SK-MEL-5 (cell line): ENCODE results near the gene SCN4A. TPM values are rescaled to one million over a fixed set of nuclear protein-coding genes. Genes with fewer than 3 reads are reported as not detected.
A peak's percentile ranks its signal among the peaks of the same experiment; 100 is the strongest.
"Not testable (repeated sequence)": the region's sequence is repeated elsewhere in the genome, so short reads cannot be mapped to it uniquely, and the experiment has no call there.

Experiments used
- DNase-seq: peaks from one replicate; pipeline ENCODE4 v3.0.0-alpha.2; 2016; ENCODE audit warnings: low read depth, low spot score
- in situ Hi-C: cut with HindIII; loops from 2 replicates; pipeline ENCODE4 v1.10.0; 2016; ENCODE audit warnings: low sequenced_read_pairs, high pct_unique_total_duplicates, low pct_unique_long_range_greater_than_20kb
- total RNA-seq: library from RNA; depleted of rRNA; stranded (reverse); fragments of >200 nt; shearing (Covaris generic); gene quantifications from 2 replicates; pipeline ENCODE4 v1.2.3, GENCODE V29; 2014

Gene SCN4A
- total RNA-seq, 1 experiment from 2014 or later: not detected

GRCh38 chr17:63931981-63932561, 40.6 kb downstream of the SCN4A start, which contains the start of gene CD79B:
CD79B (minus strand) TSS chr17:63932331; CDS start chr17:63932261, 70 bp downstream.
- DNase-seq: no peak
- in situ Hi-C loops: no loop called here

DNA sequence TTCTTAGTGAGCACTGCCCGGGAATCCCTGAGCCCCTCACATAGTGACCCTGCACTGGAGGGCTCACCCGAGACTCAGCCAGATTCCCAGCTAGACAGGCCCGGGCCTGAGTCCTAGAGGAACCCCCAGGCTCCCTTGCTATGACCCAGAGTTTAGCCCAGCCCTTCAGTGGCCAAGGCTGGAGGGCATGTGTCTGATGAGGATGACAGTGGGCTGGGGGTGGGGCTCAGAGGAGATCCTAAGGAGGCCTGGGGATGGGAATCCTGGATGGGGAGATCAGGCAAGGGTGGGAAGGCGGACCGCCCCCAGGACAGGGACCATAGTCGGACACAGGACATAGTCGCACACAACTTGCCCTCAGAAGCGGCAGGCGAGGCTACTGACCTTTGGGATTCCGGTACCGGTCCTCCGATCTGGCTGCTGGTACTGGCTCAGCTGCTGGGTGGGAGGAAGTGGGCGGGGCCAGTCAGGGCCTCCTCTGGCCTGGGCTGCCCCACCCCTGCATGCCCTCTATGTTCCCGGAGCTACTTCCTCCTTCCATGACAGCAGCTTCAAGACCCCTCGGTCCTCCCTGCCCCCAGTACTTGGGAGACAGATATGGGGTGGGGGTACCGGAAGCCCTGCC, 41.7 kb downstream of the SCN4A start:
- no peak for DNase-seq
- in situ Hi-C loops: no loop called here

DNA sequence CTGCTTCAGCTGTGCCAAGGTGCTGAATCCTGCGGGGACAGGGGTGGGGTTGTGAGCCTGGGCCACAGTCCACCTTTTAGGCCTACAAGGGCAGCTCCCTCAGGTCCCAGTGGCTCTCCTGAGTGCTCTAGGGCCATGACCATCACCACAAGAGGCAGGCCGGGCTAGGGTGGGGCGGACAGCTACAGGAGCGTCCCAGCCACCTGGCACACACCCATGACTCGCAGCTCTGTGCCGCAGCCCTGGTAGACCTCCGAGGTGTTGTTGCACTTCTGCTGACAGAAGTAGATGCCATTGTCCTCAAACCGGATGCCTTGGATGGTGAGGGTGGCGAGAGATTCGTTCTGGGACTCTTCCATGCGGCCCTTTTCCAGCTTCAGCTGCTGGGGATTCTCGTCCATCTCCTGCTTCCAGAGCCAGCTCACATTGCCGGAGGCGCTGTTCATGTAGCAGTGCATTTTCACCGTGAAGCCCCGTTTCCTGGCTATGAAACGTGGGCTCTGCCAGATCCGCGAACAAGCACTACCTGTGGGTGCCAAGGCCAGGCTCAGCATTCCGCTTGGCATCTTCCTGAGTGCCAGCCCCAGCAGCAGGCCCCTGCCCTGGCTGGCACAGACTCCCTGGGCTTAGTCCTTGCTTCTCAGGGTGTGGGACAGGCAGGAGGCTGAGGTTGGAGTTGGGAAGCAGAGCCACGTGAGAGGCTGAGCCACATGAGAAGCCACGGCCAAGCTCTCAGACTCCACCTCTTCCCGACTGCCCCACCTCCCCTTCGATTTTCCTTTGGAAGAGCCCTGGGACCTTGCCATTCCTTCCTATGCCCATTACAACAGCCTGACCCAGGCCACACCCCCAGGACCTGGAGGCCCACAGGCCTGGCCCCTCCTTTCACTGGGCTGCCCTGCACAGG, 42.6 kb downstream of the SCN4A start:
- peak; percentile 33 for DNase-seq
- in situ Hi-C loops: no loop called here

DNA sequence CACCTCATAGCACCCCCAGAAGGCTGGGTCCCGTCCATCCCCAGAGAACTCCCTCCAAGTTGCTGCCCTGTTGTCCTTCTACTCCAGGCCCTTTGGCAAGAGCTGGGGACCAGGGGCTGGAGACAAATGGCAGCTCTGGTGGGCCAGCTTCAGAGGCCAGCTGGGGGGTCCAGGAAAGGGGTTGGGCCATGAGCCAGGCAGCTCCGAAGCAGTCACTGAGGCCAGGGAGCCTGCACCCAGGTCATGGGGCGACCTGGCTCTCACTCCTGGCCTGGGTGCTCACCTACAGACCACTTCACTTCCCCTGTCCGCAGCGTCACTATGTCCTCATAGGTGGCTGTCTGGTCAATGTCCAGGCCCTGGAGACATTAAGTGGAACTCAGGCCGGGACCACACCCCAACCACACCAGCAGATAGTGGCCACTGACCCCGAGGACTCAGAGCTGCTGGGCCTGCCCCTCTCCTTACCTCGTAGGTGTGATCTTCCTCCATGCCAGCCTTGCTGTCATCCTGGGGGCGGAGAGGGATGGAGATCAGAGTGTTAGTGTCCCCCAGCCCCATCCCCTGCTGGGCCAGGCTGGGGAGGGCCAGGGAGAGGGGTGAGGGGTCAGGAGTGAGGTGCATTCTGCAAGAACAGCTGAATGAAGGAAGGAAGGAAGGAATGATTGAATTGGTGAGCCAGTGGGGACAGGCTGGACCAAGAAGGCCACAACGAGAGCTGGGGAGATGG, 43.6 kb downstream of the SCN4A start:
- in situ Hi-C loops: no loop called here
- no peak for DNase-seq

DNA sequence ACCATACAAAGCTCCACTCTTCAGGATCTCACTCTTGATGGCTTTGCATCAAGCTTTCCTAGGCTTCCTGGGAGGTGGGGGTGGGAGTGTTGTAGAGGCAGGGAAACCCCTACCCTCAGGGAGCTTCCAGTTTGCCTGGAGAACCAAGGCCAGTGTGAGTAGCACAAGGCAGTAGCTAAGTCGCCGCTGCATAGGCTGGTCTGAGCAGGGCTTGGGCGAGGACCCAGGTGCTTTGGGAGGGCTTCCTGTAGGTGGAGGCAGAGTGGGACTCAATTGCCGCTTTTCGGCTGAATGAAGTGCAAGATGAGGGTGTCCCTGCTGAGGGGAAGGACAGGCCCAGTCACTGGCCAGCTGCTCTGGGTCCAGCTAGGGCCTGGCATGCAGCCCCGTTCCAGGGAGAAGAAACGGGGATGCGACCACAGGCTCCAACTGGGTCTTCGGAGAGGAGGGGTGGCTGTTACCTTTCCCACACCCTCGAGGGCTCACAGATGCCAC, 44.5 kb downstream of the SCN4A start:
- in situ Hi-C loops: no loop called here
- DNase-seq: no peak

DNA sequence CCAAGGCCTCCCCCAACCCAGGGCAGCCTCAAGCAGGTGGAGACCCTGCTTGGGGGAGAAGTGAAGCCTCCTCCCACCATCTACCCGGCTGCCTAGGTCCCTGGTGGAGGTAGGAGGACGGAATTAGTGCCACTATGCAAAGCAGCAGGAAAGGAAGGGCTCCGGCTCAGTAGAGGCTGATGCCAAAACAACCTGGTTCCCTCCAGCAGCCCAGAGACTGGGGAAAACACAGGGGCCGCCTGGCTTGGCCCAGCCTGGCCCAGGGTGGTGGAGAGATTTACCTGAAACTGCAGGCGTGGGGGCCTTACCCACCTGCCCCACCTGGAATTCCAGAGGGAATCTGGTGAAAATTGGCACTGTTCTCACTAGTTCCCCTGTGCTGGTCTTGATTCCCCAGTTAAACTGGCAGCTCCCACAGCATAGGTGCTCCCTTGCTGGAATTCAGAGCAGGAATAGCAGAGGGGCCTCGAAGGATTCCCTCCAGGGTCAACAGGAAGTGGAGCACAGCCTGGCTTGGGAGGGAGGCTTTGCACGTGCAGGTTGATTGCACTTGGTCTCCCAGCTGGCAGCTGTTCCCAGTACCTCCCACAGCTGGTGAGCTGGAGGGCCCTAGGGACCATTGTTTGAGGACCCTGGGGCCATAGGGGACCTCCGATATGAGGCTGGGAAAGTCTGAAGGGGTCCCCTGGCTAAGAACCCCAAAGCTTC, 45.1 kb downstream of the SCN4A start:
- no peak for DNase-seq
- in situ Hi-C loops: no loop called here

GRCh38 chr17:63926164-63926563, 46.6 kb downstream of the SCN4A start:
- in situ Hi-C loops: no loop called here
- no peak for DNase-seq

DNA sequence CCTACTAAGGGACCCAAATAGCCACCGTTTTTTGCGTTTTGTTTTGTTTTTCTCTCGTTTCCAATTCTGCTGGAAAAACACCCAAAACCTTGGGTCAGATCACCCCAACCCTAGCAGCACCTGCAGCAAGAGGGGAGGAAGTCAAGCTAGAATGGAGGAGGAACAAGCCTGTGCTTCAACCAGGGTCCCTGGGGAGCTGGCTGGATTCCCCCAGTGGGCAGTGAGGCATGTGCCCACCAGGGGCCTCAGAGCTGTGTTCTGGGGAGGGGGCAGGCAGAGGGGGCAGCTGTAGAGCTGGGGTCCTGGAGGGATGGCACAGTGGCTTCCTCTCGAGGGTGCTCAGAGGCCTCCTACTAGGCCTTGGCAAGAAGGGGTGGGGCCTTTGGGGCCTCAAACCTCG, 47.1 kb downstream of the SCN4A start:
- no peak for DNase-seq
- in situ Hi-C loops: no loop called here

DNA sequence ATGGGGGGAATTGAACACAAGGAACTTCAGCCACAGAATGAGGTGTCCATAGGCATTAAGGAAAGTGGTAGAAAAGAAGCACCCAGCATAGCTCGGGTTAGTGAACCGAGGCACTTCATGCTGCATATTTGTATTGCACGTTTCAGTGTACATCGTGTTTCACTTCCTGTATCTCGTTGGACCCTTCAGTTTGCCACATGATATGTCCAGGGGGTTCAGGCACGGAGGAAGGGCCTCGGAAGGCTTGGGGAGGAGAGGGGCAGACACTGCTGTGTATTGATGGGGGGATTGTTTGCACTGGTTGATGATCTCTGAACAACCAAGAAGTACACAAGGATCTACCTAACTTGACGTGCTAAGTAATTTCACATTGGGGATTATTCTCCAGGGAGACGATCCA, 50.3 kb downstream of the SCN4A start:
- DNase-seq, in situ Hi-C loops: not testable (repeated sequence)

DNA sequence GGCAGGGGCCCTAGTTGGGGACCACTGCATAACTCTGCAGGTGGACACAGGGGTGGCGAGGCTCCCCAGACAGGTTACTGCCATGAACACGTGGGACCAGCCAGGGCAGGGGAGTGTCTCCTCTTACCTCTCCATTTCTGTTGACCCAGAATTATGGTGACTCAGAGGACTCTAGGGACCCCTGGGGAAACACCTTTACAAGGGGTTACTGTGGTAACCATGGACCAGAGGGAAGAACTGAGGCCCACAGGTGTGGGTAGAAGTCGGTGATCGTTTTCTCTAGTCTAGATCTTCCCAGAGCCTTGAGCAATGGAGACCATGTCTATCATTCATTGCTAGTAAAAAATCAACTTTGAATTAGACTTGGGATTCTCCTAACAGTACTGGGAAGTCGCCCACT, 51.9 kb downstream of the SCN4A start:
- in situ Hi-C loops, DNase-seq: not testable (repeated sequence)

- in situ Hi-C loops: not testable (repeated sequence)
- peak; percentile 37 for DNase-seq
Observed at GRCh38 chr17:63920050-63920449, 52.7 kb downstream of the SCN4A start.

DNA sequence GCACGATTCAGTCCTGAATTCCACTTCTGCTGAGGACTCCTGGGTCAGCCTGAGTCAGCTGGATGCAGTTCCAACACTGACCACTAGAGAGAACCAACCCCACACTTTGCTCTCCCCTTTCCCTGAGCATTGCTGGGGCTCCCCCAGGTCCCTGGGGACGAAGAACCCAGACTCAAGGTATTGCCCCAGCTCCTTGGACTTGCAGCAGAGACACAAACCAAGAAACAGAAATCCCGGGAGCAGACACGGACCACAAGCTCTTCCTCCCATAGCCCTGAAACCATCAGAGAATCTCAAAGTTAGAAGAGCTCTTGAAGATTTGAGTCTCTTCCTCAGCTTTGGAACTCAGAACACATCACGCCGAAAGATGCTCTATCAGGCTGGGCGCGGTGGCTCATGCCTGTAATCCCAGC, 53.4 kb downstream of the SCN4A start:
- in situ Hi-C loops: no loop called here
- peak; percentile 70 for DNase-seq

DNA sequence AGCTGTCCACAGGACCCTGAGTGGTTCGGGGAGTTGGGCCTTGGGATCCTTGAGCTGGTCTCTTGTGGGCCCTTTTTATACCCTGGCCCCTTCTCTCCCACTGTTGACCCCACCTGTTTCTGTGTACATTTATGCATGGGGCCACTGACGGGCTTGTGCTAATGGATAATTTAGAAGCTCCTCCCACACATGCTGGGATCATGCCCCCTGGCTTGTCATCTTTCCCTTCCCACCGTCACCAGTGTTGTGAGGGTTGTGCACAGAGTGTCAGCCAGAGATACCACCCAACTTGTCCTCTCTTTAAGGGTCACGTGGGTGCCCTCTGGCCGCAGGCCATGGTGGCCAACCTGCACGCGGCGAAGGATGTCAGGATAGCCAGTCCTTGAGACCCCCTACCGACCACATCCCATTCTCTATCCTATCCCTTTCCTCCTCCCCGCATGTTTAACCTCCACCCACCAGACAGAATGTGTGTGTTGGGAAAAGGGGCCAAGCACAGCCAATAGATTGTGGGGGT, 53.9 kb downstream of the SCN4A start, which contains the start of gene GH1:
Gene GH1 (minus strand): TSS at position 51 of the 517 bp plus-strand sequence. CDS start 63 bp downstream, outside the sequence.
- in situ Hi-C loops, DNase-seq: not testable (repeated sequence)

DNA sequence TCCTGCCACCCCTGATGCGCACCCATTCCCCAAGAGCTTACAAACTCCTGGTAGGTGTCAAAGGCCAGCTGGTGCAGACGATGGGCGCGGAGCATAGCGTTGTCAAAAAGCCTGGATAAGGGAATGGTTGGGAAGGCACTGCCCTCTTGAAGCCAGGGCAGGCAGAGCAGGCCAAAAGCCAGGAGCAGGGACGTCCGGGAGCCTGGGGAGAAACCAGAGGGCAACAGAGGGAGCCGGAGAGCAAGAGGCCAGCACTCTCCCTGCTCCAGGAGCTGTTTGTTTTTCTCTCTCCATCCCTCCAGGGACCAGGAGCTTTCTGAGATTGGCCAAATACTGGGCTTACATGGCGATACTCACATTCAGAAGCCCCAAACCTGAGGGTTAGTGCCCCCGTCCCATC, 54.4 kb downstream of the SCN4A start:
- in situ Hi-C loops: no loop called here
- no peak for DNase-seq

DNA sequence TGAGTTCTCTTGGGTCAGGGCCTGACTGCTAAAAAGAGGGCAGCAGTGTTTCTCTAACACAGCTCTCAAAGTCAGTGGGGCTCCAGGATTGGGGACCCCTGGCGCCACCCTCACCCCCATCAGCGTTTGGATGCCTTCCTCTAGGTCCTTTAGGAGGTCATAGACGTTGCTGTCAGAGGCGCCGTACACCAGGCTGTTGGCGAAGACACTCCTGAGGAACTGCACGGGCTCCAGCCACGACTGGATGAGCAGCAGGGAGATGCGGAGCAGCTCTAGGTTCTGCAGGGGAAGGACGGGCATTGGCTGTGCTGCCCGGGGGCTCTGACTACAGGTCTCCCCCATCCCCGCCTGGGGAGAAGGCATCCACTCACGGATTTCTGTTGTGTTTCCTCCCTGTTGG, 55.1 kb downstream of the SCN4A start:
- in situ Hi-C loops: no loop called here
- DNase-seq: no peak

DNA sequence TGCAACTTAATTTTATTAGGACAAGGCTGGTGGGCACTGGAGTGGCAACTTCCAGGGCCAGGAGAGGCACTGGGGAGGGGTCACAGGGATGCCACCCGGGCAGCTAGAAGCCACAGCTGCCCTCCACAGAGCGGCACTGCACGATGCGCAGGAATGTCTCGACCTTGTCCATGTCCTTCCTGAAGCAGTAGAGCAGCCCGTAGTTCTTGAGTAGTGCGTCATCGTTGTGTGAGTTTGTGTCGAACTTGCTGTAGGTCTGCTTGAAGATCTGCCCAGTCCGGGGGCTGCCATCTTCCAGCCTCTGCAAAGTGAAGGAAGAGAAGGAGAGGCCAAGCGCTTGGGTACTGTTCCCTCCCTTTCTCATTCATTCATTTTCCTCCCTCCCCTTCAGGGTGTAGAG, 55.5 kb downstream of the SCN4A start:
- in situ Hi-C loops, DNase-seq: not testable (repeated sequence)
